OCI-LY3 (cell line): Measurements from ENCODE around the gene MEX3D.

Experiments used
- H2AFZ ChIP-seq: fragments of 200-600, 300-600 bp; shearing (Covaris generic); 2 replicates; pipeline ENCODE4 v1.6.0; 2014; ENCODE audit warnings: antibody characterized with exemption, low read depth, low read length
- H3K27ac ChIP-seq: fragments of 200-600, 300-600 bp; sonication (generic); 2 replicates; pipeline ENCODE4 v1.5.1; 2014; ENCODE audit warnings: mild to moderate bottlenecking, low read length, moderate library complexity, mixed read lengths
- H3K27me3 ChIP-seq: fragments of 200-600, 300-600 bp; sonication (generic); 2 replicates; pipeline ENCODE4 v1.6.1; 2014; ENCODE audit warnings: low read depth, low read length, mixed read lengths
- H3K36me3 ChIP-seq: fragments of 200-600, 300-600 bp; sonication (generic); replicated peaks from 2 replicates; pipeline ENCODE3; 2014; ENCODE audit warnings: low read depth, low read length, mixed read lengths
- H3K4me1 ChIP-seq: fragments of 300-600, 200-600 bp; sonication (generic); 2 replicates; pipeline ENCODE4 v1.6.1; 2014; ENCODE audit warnings: low read length, mixed read lengths
- H3K4me2 ChIP-seq: fragments of 200-600, 300-600 bp; sonication (generic); 2 replicates; pipeline ENCODE4 v1.6.1; 2014; ENCODE audit warnings: low read length, mixed read lengths
- H3K4me3 ChIP-seq: fragments of 300-600, 200-600 bp; sonication (generic); 2 replicates; pipeline ENCODE4 v1.5.1; 2014; ENCODE audit warnings: antibody characterized with exemption, mild to moderate bottlenecking, low read length, moderate library complexity
- H3K79me2 ChIP-seq: fragments of 300-600, 200-600 bp; shearing (Covaris generic); 2 replicates; pipeline ENCODE4 v1.6.1; 2014; ENCODE audit warnings: mild to moderate bottlenecking, low read length, mixed read lengths
- H3K9ac ChIP-seq: fragments of 300-600, 200-600 bp; shearing (Covaris generic); 2 replicates; pipeline ENCODE4 v1.6.0; 2014; ENCODE audit warnings: mild to moderate bottlenecking, low read length, moderate library complexity
- H3K9me3 ChIP-seq: fragments of 200-600, 300-600 bp; shearing (Covaris generic); 2 replicates; pipeline ENCODE4 v1.6.1; 2014; ENCODE audit warnings: low read length, mixed read lengths; ENCODE audit not compliant: insufficient read depth
- H4K20me1 ChIP-seq: fragments of 200-600, 300-600 bp; sonication (generic); 2 replicates; pipeline ENCODE4 v1.6.1; 2016; ENCODE audit warnings: low read length, mixed read lengths; ENCODE audit not compliant: insufficient read depth
- CTCF ChIP-seq: fragments of 200-600, 300-600 bp; sonication (generic); IDR thresholded peaks from 2 replicates; pipeline ENCODE4 v1.5.1; 2014; ENCODE audit warnings: antibody characterized with exemption, low read length, low read depth
- EZH2phosphoT487 ChIP-seq: fragments of 200-600 bp; shearing (Covaris generic); IDR thresholded peaks from 2 replicates; pipeline ENCODE4 v1.6.1; 2018; ENCODE audit warnings: antibody characterized with exemption, mixed run types, low read depth

Gene MEX3D

DNA sequence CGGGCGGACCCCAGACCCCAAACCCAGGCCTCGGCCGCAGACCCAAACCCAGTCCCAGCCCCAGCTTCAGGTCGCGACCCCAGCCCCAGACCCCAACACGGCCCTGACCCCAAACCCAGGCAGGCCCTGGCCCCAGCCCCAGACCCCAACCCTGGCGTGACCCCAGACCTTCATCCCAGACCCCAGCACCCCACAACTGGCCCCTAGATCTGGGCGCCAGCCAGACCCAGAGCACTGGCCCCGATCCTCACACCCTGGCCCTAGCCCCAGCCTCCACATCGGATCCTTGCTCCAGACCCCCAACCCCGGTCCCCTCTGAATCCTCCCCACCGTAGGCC, 17.1 kb upstream of the MEX3D start:
- H4K20me1 ChIP-seq: peaks cover 13% of the 10 kb centered on the region
- no peak overlapping the region for H3K9ac ChIP-seq
- peaks cover 47% of the 10 kb centered on the region for H3K36me3 ChIP-seq
- no peak overlapping the region for H2AFZ ChIP-seq
- H3K79me2 ChIP-seq: peaks cover 58% of the 10 kb centered on the region
- no peaks in the 10 kb centered on the region for H3K27me3 ChIP-seq
- no peak overlapping the region for H3K4me3 ChIP-seq
- no peak for TF ChIP-seq CTCF
- H3K4me1 ChIP-seq: peaks cover 2% of the 10 kb centered on the region
- no peaks in the 10 kb centered on the region for H3K9me3 ChIP-seq
- H3K4me2 ChIP-seq: no peak overlapping the region
- H3K27ac ChIP-seq: no peak overlapping the region

DNA sequence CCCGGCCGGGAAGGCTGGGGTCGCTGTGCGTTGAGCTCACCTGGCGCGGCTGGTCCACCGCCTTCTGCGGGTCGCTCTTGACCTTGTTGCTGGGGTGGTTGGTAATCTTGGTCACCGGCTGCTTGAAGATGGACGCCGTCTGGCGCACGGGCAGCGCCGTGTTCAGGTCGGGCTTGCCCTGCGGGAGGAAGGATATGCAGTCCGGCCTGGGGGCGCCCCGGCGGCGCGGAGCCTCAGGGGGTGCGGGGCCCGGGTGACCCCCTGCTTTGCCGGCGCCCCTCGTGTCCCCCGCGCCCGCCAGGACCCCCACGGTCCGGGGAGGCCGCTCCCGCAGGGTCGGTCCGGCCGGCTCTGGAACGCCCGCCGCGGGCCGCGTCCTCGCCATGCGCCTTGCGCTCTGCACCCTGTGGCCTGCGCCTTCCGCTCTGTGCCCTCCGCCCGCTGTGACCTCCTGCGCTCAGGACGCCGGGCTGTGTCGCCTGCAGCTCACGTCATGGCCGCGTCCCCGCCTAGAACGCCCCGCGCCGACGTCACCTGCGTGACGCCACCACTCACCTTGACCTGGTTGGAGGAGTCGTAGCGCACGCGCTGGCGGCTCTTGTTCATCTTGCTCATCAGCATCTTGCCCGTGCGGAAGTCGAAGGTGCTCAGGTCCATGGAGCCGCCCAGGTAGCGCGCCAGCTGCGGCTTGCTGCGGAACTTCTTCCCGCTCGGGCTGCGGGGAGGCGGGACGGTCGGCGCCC, 16.5 kb upstream of the MEX3D start:
- no peak overlapping the region for H3K27ac ChIP-seq
- no peaks in the 10 kb centered on the region for H3K27me3 ChIP-seq
- peaks cover 12% of the 10 kb centered on the region; the same call in 1 of the 2 replicates for H4K20me1 ChIP-seq
- no peak overlapping the region for H3K4me2 ChIP-seq
- no peak overlapping the region for H3K4me3 ChIP-seq
- peaks cover 51% of the 10 kb centered on the region for H3K36me3 ChIP-seq
- no peaks in the 10 kb centered on the region for H3K9me3 ChIP-seq
- no peak for TF ChIP-seq EZH2phosphoT487
- no peak for TF ChIP-seq CTCF
- peaks cover 52% of the 10 kb centered on the region for H3K79me2 ChIP-seq
- H3K4me1 ChIP-seq: no peaks in the 10 kb centered on the region
- no peak overlapping the region for H3K9ac ChIP-seq
- no peak overlapping the region for H2AFZ ChIP-seq

- peaks cover 66% of the 10 kb centered on the region for H3K36me3 ChIP-seq
These were observed 14.1 kb upstream of the MEX3D start for GRCh38 chr19:1582201-1582600.

GRCh38 chr19:1580957-1581356, 12.8 kb upstream of the MEX3D start:
- Histone ChIP-seq H4K20me1 (peaks cover 6% of the 10 kb centered on the region; the same call in 1 of the 2 replicates), H3K4me1 (no peaks in the 10 kb centered on the region), H3K27ac (no peak overlapping the region), H3K9ac (no peak overlapping the region), H3K4me2 (no peak overlapping the region), H2AFZ (no peak overlapping the region), H3K27me3 (no peaks in the 10 kb centered on the region), H3K9me3 (no peaks in the 10 kb centered on the region), H3K4me3 (no peak overlapping the region), H3K79me2 (peaks cover 19% of the 10 kb centered on the region), H3K36me3 (peaks cover 63% of the 10 kb centered on the region)
- TF ChIP-seq EZH2phosphoT487: no peak
- no peak for TF ChIP-seq CTCF

More at GRCh38 chr19:1582201-1582600, 14.1 kb upstream of the MEX3D start:
- H3K4me2 ChIP-seq: no peak overlapping the region
- H4K20me1 ChIP-seq: peaks cover 10% of the 10 kb centered on the region; the same call in 1 of the 2 replicates
- H3K27me3 ChIP-seq: no peaks in the 10 kb centered on the region
- no peak overlapping the region for H2AFZ ChIP-seq
- no peaks in the 10 kb centered on the region for H3K4me1 ChIP-seq
- peaks cover 28% of the 10 kb centered on the region for H3K79me2 ChIP-seq
- no peak overlapping the region for H3K27ac ChIP-seq
- no peak for TF ChIP-seq EZH2phosphoT487
- no peak for TF ChIP-seq CTCF
- H3K9ac ChIP-seq: no peak overlapping the region
- no peak overlapping the region for H3K4me3 ChIP-seq
- H3K9me3 ChIP-seq: no peaks in the 10 kb centered on the region
